ENCODE measurements around the gene PPIF. TPM values are rescaled to one million over a fixed set of nuclear protein-coding genes. Genes with fewer than 3 reads are reported as not detected.

Gene PPIF
- total and polyA plus RNA-seq, 2 donors (not counting 1 experiment from before 2014, with no cell fraction given) = 50.4 to 100 TPM

DNA sequence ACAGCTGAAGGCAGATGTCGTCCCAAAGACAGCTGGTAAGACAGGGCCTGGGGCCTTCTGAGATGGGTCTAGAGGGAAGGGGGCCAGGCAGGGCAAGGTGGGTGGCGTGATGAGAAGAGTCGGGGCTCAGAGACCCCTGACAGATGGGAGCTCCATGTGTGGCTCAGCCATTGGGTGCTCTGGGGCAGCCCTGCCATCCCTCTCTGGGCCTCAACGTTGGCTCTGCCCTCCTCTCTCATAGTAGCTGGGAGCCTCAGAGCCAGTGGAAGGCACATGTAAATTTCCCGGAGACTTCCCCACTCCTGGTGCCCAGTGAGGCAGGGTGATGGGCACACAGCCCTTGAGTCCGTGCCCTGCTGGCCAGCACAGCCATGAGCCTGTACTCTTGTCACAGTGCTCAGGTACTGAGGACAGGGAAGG, 1.8 kb downstream of the PPIF start:
- no peak overlapping the region for H3K4me3 ChIP-seq (ENCODE audit: control extremely low read depth in 1 of 5, extremely low read depth in 1 of 5, insufficient read depth in 1 of 5, low read depth in 2 of 5, low read length in 4 of 5)
- ATAC-seq (ENCODE audit: low read depth) (no peak), DNase-seq (no peak)
- no peaks in the 10 kb centered on the region for H3K9me3 ChIP-seq (ENCODE audit: control extremely low read depth in 1 of 3, control insufficient read depth in 2 of 3, insufficient read depth in 1 of 3, low read length in 2 of 3)
- peak overlapping the region; percentile 88 for H3K4me3 Mint-ChIP-seq
- ChIA-PET POLR2A (interaction anchor here (0.6 to 1.5 kb wide), 3 partner anchors 32 to 107 kb away, joined by 4 to 9 read pairs (median 4); no protein-coding TSS in a partner anchor), CTCF (interaction anchor here (0.9 to 1.6 kb wide), 2 partner anchors 98 to 154 kb away, joined by 4 to 5 read pairs; no protein-coding TSS in a partner anchor)
- H3K9ac ChIP-seq (ENCODE audit: low read length) = peak overlapping the region; percentile 95
- peaks cover 22 to 32% of the 10 kb centered on the region in 2 donors for H3K4me1 ChIP-seq (ENCODE audit: control insufficient read depth in 2 of 2, insufficient read depth in 2 of 2, low read length in 2 of 2)
- H3K27ac Mint-ChIP-seq = peak overlapping the region; percentile 93
- no peaks in the 10 kb centered on the region for H3K27me3 ChIP-seq (replicated peaks in 1 of 4; ENCODE audit: control extremely low read depth in 1 of 4, control insufficient read depth in 3 of 4, insufficient read depth in 4 of 4, low read length in 3 of 4)
- no peak overlapping the region for H2AFZ ChIP-seq (ENCODE audit: insufficient read depth, low read depth, low read length, poor library complexity, severe bottlenecking)
- peaks cover 0 to 54% of the 10 kb centered on the region in 2 experiments for H3K36me3 ChIP-seq (replicated peaks in 1 of 2; ENCODE audit: control extremely low read depth in 1 of 2, control insufficient read depth in 1 of 2, extremely low read depth in 1 of 2, insufficient read depth in 2 of 2, low read length in 1 of 2)
- peaks cover 26% of the 10 kb centered on the region for H3K79me2 ChIP-seq (ENCODE audit: control insufficient read depth, insufficient read depth, low read length)
- TF ChIP-seq, protein P1, sequence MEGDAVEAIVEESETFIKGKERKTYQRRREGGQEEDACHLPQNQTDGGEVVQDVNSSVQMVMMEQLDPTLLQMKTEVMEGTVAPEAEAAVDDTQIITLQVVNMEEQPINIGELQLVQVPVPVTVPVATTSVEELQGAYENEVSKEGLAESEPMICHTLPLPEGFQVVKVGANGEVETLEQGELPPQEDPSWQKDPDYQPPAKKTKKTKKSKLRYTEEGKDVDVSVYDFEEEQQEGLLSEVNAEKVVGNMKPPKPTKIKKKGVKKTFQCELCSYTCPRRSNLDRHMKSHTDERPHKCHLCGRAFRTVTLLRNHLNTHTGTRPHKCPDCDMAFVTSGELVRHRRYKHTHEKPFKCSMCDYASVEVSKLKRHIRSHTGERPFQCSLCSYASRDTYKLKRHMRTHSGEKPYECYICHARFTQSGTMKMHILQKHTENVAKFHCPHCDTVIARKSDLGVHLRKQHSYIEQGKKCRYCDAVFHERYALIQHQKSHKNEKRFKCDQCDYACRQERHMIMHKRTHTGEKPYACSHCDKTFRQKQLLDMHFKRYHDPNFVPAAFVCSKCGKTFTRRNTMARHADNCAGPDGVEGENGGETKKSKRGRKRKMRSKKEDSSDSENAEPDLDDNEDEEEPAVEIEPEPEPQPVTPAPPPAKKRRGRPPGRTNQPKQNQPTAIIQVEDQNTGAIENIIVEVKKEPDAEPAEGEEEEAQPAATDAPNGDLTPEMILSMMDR (IDR thresholded peaks at IDR 0.05) = no peak
- TF ChIP-seq EZH2 (IDR thresholded peaks at IDR 0.05; ENCODE audit: borderline replicate concordance, insufficient read depth, low read depth, low read length, poor library complexity, severe bottlenecking) = no peak
- H3K27ac ChIP-seq (ENCODE audit: low read length in 2 of 2) = peak overlapping the region; percentile 84 to 92
- intact Hi-C loops (cut with micrococcal nuclease) = loop anchor here (5.0 kb wide), 1 partner anchor 282 kb away; the partner anchor contains the start of gene ZMIZ1
- H3K4me2 ChIP-seq (replicated peaks; ENCODE audit: low read depth, low read length, poor library complexity, severe bottlenecking) = peak overlapping the region; percentile 100
- no peaks in the 10 kb centered on the region for H3K9me3 Mint-ChIP-seq (ENCODE audit: insufficient read depth)
- H3K27me3 Mint-ChIP-seq = no peaks in the 10 kb centered on the region
- peaks cover 13% of the 10 kb centered on the region for H4K20me1 ChIP-seq (ENCODE audit: control insufficient read depth, insufficient read depth, low read length, poor library complexity, severe bottlenecking)
- peaks cover 38% of the 10 kb centered on the region for H3K4me1 Mint-ChIP-seq
- WGBS (ENCODE audit: insufficient coverage) = 96% methylated on average over 5 of the region's 6 CpGs

DNA sequence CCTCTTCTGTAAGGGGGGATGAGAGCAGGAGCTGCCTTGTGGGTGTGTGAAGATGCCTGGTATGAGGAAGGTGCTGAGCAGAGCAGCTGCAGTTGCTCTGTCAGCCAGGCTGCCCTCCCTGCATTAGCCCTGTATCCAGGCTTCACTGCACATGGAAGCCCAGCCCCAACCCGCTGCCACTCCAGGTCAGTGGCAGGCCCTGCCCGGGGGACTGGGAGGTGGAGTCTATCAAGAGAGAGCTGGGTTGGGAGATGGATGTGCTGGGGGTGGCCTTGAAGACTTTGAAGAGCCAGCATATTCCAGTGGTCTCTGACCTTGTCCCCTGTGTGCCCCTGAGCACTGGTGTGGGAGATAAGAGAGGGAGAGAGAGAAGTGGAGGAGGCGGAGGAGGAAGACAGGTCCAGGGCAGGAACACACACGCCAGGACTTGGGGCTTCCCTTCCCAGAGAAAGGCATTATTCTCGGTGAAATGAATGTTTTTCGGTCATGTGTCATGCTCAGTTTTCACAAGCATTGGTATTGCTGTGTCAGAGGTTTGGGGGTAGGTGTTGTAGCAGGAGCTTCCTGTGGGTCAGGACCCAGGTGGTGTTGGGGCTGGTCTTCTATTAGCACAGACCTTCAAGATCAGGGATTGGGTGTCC, 2.6 kb downstream of the PPIF start:
- ChIA-PET POLR2A (no interaction called here), CTCF (no interaction called here)
- intact Hi-C loops (cut with micrococcal nuclease) = loop anchor here (5.0 kb wide), 1 partner anchor 283 kb away; the partner anchor contains the start of gene ZMIZ1
- Histone ChIP-seq H4K20me1 (ENCODE audit: control insufficient read depth, insufficient read depth, low read length, poor library complexity, severe bottlenecking) (peaks cover 21% of the 10 kb centered on the region), H3K79me2 (ENCODE audit: control insufficient read depth, insufficient read depth, low read length) (peaks cover 26% of the 10 kb centered on the region), H3K36me3 (replicated peaks in 1 of 2; ENCODE audit: control extremely low read depth in 1 of 2, control insufficient read depth in 1 of 2, extremely low read depth in 1 of 2, insufficient read depth in 2 of 2, low read length in 1 of 2) (peaks cover 0 to 58% of the 10 kb centered on the region in 2 experiments), H3K4me3 (ENCODE audit: control extremely low read depth in 1 of 5, extremely low read depth in 1 of 5, insufficient read depth in 1 of 5, low read depth in 2 of 5, low read length in 4 of 5) (no peak overlapping the region), H3K27me3 (replicated peaks in 1 of 4; ENCODE audit: control extremely low read depth in 1 of 4, control insufficient read depth in 3 of 4, insufficient read depth in 4 of 4, low read length in 3 of 4) (no peaks in the 10 kb centered on the region), H3K27ac (ENCODE audit: low read length in 2 of 2) (peak overlapping the region in 1 of 2 donors; percentile 92), H3K9me3 (ENCODE audit: control extremely low read depth in 1 of 3, control insufficient read depth in 2 of 3, insufficient read depth in 1 of 3, low read length in 2 of 3) (no peaks in the 10 kb centered on the region), H3K4me2 (replicated peaks; ENCODE audit: low read depth, low read length, poor library complexity, severe bottlenecking) (no peak overlapping the region), H3K9ac (ENCODE audit: low read length) (no peak overlapping the region), H2AFZ (ENCODE audit: insufficient read depth, low read depth, low read length, poor library complexity, severe bottlenecking) (no peak overlapping the region), H3K4me1 (ENCODE audit: control insufficient read depth in 2 of 2, insufficient read depth in 2 of 2, low read length in 2 of 2) (peaks cover 29 to 40% of the 10 kb centered on the region in 2 donors)
- Mint-ChIP-seq H3K27me3 (no peaks in the 10 kb centered on the region), H3K4me1 (peaks cover 45% of the 10 kb centered on the region), H3K4me3 (peak overlapping the region; percentile 88), H3K27ac (peak overlapping the region; percentile 50), H3K9me3 (ENCODE audit: insufficient read depth) (no peaks in the 10 kb centered on the region)
- ATAC-seq (ENCODE audit: low read depth) (no peak), DNase-seq (no peak)
- TF ChIP-seq EZH2 (IDR thresholded peaks at IDR 0.05; ENCODE audit: borderline replicate concordance, insufficient read depth, low read depth, low read length, poor library complexity, severe bottlenecking) = no peak
- TF ChIP-seq, protein P1 (IDR thresholded peaks at IDR 0.05) = no peak
- 98% methylated on average over 6 of the region's 6 CpGs for WGBS (ENCODE audit: insufficient coverage)
